ENCODE measurements around the gene TRDN. TPM values are rescaled to one million over a fixed set of nuclear protein-coding genes. Genes with fewer than 3 reads are reported as not detected.

Gene TRDN
- total and polyA plus RNA-seq, 2 donors (not counting 1 experiment from before 2014, with no cell fraction given): not detected

DNA sequence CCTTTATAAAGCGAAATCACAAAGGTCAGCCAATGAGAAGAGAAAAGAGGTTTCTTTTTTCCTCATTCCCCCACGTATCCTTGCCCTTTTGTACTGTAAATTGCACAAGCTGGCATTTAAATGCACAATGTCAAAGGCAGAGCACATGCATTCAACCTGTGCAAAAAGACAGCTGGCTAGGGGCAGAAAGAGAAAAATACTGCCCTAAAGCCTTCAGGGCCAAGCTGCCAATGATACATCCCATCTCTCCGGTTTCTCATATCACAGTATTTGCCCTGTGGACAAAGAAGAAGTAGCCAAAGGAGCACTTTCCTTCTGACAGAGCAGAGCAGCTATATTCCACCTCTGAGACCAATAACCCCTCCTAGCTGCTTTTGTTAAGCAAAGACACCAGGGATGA, 219.2 kb downstream of the TRDN start:
- H4K20me1 ChIP-seq (ENCODE audit: control insufficient read depth, extremely low read depth, insufficient read depth, low read length): no peaks in the 10 kb centered on the region
- no peak for DNase-seq (ENCODE audit: low read depth in 2 of 2)
- H2AFZ ChIP-seq (ENCODE audit: low read length): no peak overlapping the region
- H3K9me3 ChIP-seq (ENCODE audit: control insufficient read depth, insufficient read depth, low read depth, low read length): no peaks in the 10 kb centered on the region
- no peaks in the 10 kb centered on the region for H3K27me3 ChIP-seq (ENCODE audit: control insufficient read depth, insufficient read depth, low read length)
- no peaks in the 10 kb centered on the region for H3K4me1 ChIP-seq (ENCODE audit: control insufficient read depth, extremely low read depth, insufficient read depth, low read length)
- no peaks in the 10 kb centered on the region for H3K36me3 ChIP-seq (ENCODE audit: control insufficient read depth, insufficient read depth, low read length)
- H3K4me3 ChIP-seq (replicated peaks in 1 of 4; ENCODE audit: control extremely low read depth in 1 of 4, insufficient read depth in 1 of 4, low read depth in 3 of 4, low read length in 4 of 4): no peak overlapping the region
- no peak overlapping the region for H3K4me2 ChIP-seq (ENCODE audit: extremely low read depth, insufficient read depth, low read length)
- TF ChIP-seq, protein P1, sequence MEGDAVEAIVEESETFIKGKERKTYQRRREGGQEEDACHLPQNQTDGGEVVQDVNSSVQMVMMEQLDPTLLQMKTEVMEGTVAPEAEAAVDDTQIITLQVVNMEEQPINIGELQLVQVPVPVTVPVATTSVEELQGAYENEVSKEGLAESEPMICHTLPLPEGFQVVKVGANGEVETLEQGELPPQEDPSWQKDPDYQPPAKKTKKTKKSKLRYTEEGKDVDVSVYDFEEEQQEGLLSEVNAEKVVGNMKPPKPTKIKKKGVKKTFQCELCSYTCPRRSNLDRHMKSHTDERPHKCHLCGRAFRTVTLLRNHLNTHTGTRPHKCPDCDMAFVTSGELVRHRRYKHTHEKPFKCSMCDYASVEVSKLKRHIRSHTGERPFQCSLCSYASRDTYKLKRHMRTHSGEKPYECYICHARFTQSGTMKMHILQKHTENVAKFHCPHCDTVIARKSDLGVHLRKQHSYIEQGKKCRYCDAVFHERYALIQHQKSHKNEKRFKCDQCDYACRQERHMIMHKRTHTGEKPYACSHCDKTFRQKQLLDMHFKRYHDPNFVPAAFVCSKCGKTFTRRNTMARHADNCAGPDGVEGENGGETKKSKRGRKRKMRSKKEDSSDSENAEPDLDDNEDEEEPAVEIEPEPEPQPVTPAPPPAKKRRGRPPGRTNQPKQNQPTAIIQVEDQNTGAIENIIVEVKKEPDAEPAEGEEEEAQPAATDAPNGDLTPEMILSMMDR (conservative IDR thresholded peaks at IDR 0.05 in 1 of 2, IDR thresholded peaks at IDR 0.05 in 1 of 2; ENCODE audit: low read depth in 1 of 2, low read length in 2 of 2): no peak
- no peak for TF ChIP-seq EZH2 (IDR thresholded peaks at IDR 0.05; ENCODE audit: low read length, missing control alignments)
- H3K9ac ChIP-seq (ENCODE audit: insufficient read depth, low read length): no peak overlapping the region
- H3K79me2 ChIP-seq (ENCODE audit: control insufficient read depth, insufficient read depth, low read length): no peaks in the 10 kb centered on the region
- no peak overlapping the region for H3K27ac ChIP-seq (ENCODE audit: insufficient read depth, low read length)

DNA sequence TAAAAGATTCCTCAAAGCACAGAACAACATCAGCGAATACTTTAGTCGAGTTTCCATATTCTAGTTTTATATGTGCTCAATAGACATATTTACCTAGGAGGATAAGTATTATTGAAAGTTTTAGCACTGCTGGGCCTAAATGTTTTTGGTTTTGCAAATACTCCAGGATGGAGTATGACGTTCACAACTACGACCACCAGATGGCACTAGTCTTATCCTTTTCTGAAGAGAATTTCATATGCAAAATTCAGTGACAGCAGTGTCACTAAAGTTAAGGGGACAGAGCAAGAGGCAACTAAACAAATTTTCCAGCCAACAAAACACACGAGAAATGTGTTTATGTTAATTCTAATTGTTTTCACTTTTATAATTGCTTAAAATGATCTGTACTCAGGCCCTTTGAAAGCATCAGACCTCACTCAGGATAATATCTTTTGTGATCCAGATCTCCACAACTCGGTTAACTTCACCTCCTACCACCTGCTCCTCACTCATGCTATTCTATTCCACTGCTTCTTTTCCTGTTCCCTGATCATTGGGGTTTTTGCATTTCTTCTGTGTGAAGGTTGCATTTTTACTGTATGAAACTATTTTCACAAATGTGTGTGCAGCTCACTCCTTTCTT, 220.8 kb downstream of the TRDN start:
- no peak overlapping the region for H3K9ac ChIP-seq (ENCODE audit: insufficient read depth, low read length)
- TF ChIP-seq EZH2 (IDR thresholded peaks at IDR 0.05; ENCODE audit: low read length, missing control alignments): no peak
- TF ChIP-seq, protein P1 (conservative IDR thresholded peaks at IDR 0.05 in 1 of 2, IDR thresholded peaks at IDR 0.05 in 1 of 2; ENCODE audit: low read depth in 1 of 2, low read length in 2 of 2): peak; percentile 46 to 71
- no peak overlapping the region for H2AFZ ChIP-seq (ENCODE audit: low read length)
- H3K79me2 ChIP-seq (ENCODE audit: control insufficient read depth, insufficient read depth, low read length): no peaks in the 10 kb centered on the region
- no peak overlapping the region for H3K4me2 ChIP-seq (ENCODE audit: extremely low read depth, insufficient read depth, low read length)
- H3K27me3 ChIP-seq (ENCODE audit: control insufficient read depth, insufficient read depth, low read length): no peaks in the 10 kb centered on the region
- no peaks in the 10 kb centered on the region for H3K9me3 ChIP-seq (ENCODE audit: control insufficient read depth, insufficient read depth, low read depth, low read length)
- H3K27ac ChIP-seq (ENCODE audit: insufficient read depth, low read length): no peak overlapping the region
- no peak overlapping the region for H3K4me3 ChIP-seq (replicated peaks in 1 of 4; ENCODE audit: control extremely low read depth in 1 of 4, insufficient read depth in 1 of 4, low read depth in 3 of 4, low read length in 4 of 4)
- H3K4me1 ChIP-seq (ENCODE audit: control insufficient read depth, extremely low read depth, insufficient read depth, low read length): no peaks in the 10 kb centered on the region
- H3K36me3 ChIP-seq (ENCODE audit: control insufficient read depth, insufficient read depth, low read length): no peaks in the 10 kb centered on the region
- no peaks in the 10 kb centered on the region for H4K20me1 ChIP-seq (ENCODE audit: control insufficient read depth, extremely low read depth, insufficient read depth, low read length)
- DNase-seq (ENCODE audit: low read depth in 2 of 2): peak; percentile 47 to 70

DNA sequence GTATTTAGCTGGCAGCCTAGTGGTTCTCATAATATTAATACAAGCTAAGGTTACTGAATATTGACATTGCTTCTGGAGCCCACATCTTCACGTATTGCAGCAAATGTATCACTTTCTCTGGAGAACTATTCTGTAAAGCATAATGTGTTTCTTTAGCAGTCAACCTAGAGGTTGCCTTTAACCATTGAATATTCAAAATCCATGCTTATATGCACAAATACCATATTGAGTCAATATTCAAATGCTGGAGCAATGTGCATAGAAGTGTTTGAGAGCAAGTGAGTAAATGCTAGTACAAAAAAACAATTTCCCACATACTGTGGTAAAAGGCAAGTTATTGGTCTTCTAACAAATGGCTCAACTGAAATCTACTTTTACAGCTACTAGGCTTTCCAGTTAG, 231.8 kb downstream of the TRDN start:
- Histone ChIP-seq H3K4me2 (ENCODE audit: extremely low read depth, insufficient read depth, low read length) (no peak overlapping the region), H3K4me3 (replicated peaks in 1 of 4; ENCODE audit: control extremely low read depth in 1 of 4, insufficient read depth in 1 of 4, low read depth in 3 of 4, low read length in 4 of 4) (no peak overlapping the region), H2AFZ (ENCODE audit: low read length) (no peak overlapping the region), H3K27me3 (ENCODE audit: control insufficient read depth, insufficient read depth, low read length) (no peaks in the 10 kb centered on the region), H3K4me1 (ENCODE audit: control insufficient read depth, extremely low read depth, insufficient read depth, low read length) (no peaks in the 10 kb centered on the region), H3K9me3 (ENCODE audit: control insufficient read depth, insufficient read depth, low read depth, low read length) (no peaks in the 10 kb centered on the region), H4K20me1 (ENCODE audit: control insufficient read depth, extremely low read depth, insufficient read depth, low read length) (no peaks in the 10 kb centered on the region), H3K79me2 (ENCODE audit: control insufficient read depth, insufficient read depth, low read length) (no peaks in the 10 kb centered on the region), H3K27ac (ENCODE audit: insufficient read depth, low read length) (no peak overlapping the region), H3K9ac (ENCODE audit: insufficient read depth, low read length) (no peak overlapping the region), H3K36me3 (ENCODE audit: control insufficient read depth, insufficient read depth, low read length) (no peaks in the 10 kb centered on the region)
- DNase-seq (ENCODE audit: low read depth in 2 of 2): no peak
- TF ChIP-seq, protein P1 (conservative IDR thresholded peaks at IDR 0.05 in 1 of 2, IDR thresholded peaks at IDR 0.05 in 1 of 2; ENCODE audit: low read depth in 1 of 2, low read length in 2 of 2): no peak
- no peak for TF ChIP-seq EZH2 (IDR thresholded peaks at IDR 0.05; ENCODE audit: low read length, missing control alignments)
